ENCODE results near the gene ISYNA1. TPM values are rescaled to one million over a fixed set of nuclear protein-coding genes. Genes with fewer than 3 reads are reported as not detected.

Gene ISYNA1
- total RNA-seq, 1 donor from 2014 or later: 153 TPM

DNA sequence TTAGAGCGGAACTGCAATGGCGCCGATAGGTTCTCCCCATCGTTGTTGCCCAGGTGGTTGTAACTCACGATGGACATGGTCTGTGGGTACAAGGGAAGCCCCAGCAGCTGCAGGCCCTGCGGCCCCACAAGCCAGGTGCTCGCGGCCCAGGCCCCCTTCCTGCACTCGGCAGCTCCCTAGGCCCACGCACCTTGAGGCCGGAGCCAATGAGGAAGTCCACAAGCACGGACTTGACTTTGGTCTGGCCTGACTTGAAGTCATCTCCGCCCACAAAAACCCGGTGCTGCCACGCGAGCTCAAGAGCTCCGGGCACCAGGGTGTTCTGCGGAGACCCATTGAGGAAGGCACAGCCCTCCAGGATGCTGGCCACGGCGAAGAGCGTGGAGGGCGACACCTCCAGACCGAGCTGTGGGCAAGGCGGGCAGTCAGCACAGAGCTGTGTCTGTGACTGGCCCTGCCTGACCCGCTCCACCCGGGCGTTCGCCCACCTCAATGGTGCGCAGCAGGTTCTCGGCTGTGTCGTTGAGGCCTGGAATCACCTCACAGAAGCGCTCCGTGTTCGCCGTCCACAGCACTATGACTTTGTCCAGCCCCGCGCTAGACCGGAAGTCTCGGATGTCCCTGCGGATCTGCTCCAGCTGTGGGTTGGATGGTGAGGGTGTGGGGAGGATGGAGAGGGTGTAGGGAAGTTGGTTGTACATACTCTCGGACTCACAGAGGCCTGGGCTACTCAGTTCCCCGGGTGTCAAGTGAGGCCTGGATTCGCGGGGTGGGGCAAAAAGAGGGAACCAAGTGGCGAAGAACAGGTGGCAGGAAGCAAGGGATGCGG is 1.9 kb downstream of the ISYNA1 start:
- Histone ChIP-seq H3K36me3 (ENCODE audit: insufficient read depth, low read length) (no peaks in the 10 kb centered on the region), H3K27ac (ENCODE audit: low read depth, low read length) (no peak overlapping the region), H3K4me1 (ENCODE audit: insufficient read depth, low read length) (peaks cover 37% of the 10 kb centered on the region), H3K4me3 (ENCODE audit: insufficient read depth, low read depth, low read length) (peak overlapping the region; percentile 28), H3K4me2 (ENCODE audit: low read length) (peak overlapping the region; percentile 84), H3K9me3 (ENCODE audit: insufficient read depth, low read depth, low read length) (no peaks in the 10 kb centered on the region), H3K9ac (ENCODE audit: low read length) (no peak overlapping the region), H4K20me1 (ENCODE audit: insufficient read depth, low read length) (peaks cover 33% of the 10 kb centered on the region), H3K79me2 (ENCODE audit: insufficient read depth, low read length) (peaks cover 11% of the 10 kb centered on the region), H2AFZ (ENCODE audit: low read depth, low read length) (no peak overlapping the region), H3K27me3 (ENCODE audit: insufficient read depth, low read length) (no peaks in the 10 kb centered on the region)
- Mint-ChIP-seq H3K4me3 (ENCODE audit: unreplicated experiment) (peak overlapping the region; percentile 79), H3K36me3 (ENCODE audit: low read depth, unreplicated experiment) (peaks cover 3% of the 10 kb centered on the region), H3K27ac (ENCODE audit: unreplicated experiment) (peak overlapping the region; percentile 77), H3K27me3 (ENCODE audit: low read depth, unreplicated experiment) (no peaks in the 10 kb centered on the region), H3K9me3 (ENCODE audit: unreplicated experiment) (no peaks in the 10 kb centered on the region), H3K4me1 (ENCODE audit: low read depth, unreplicated experiment) (peaks cover 19% of the 10 kb centered on the region)
- DNase-seq (ENCODE audit: low read depth): no peak
- no peak for TF ChIP-seq EZH2 (IDR thresholded peaks at IDR 0.05; ENCODE audit: insufficient read depth, low read length)
- TF ChIP-seq, protein P1, sequence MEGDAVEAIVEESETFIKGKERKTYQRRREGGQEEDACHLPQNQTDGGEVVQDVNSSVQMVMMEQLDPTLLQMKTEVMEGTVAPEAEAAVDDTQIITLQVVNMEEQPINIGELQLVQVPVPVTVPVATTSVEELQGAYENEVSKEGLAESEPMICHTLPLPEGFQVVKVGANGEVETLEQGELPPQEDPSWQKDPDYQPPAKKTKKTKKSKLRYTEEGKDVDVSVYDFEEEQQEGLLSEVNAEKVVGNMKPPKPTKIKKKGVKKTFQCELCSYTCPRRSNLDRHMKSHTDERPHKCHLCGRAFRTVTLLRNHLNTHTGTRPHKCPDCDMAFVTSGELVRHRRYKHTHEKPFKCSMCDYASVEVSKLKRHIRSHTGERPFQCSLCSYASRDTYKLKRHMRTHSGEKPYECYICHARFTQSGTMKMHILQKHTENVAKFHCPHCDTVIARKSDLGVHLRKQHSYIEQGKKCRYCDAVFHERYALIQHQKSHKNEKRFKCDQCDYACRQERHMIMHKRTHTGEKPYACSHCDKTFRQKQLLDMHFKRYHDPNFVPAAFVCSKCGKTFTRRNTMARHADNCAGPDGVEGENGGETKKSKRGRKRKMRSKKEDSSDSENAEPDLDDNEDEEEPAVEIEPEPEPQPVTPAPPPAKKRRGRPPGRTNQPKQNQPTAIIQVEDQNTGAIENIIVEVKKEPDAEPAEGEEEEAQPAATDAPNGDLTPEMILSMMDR (IDR thresholded peaks at IDR 0.05; ENCODE audit: insufficient read depth, low read depth, low read length): no peak
- FAIRE-seq: no peak

- Mint-ChIP-seq H3K4me1 (ENCODE audit: low read depth, unreplicated experiment) (peaks cover 20% of the 10 kb centered on the region), H3K36me3 (ENCODE audit: low read depth, unreplicated experiment) (peaks cover 3% of the 10 kb centered on the region), H3K4me3 (ENCODE audit: unreplicated experiment) (peak overlapping the region; percentile 69), H3K27ac (ENCODE audit: unreplicated experiment) (no peak overlapping the region), H3K9me3 (ENCODE audit: unreplicated experiment) (no peaks in the 10 kb centered on the region), H3K27me3 (ENCODE audit: low read depth, unreplicated experiment) (no peaks in the 10 kb centered on the region)
- peaks cover 25% of the 10 kb centered on the region for H4K20me1 ChIP-seq (ENCODE audit: insufficient read depth, low read length)
- H3K9ac ChIP-seq (ENCODE audit: low read length): no peak overlapping the region
- H3K9me3 ChIP-seq (ENCODE audit: insufficient read depth, low read depth, low read length): no peaks in the 10 kb centered on the region
- DNase-seq (ENCODE audit: low read depth): no peak
- H3K79me2 ChIP-seq (ENCODE audit: insufficient read depth, low read length): peaks cover 12% of the 10 kb centered on the region
- no peaks in the 10 kb centered on the region for H3K27me3 ChIP-seq (ENCODE audit: insufficient read depth, low read length)
- no peak overlapping the region for H3K27ac ChIP-seq (ENCODE audit: low read depth, low read length)
- TF ChIP-seq, protein P1 (IDR thresholded peaks at IDR 0.05; ENCODE audit: insufficient read depth, low read depth, low read length): no peak
- TF ChIP-seq EZH2 (IDR thresholded peaks at IDR 0.05; ENCODE audit: insufficient read depth, low read length): no peak
- H3K4me3 ChIP-seq (ENCODE audit: insufficient read depth, low read depth, low read length): no peak overlapping the region
- peaks cover 37% of the 10 kb centered on the region for H3K4me1 ChIP-seq (ENCODE audit: insufficient read depth, low read length)
- H3K4me2 ChIP-seq (ENCODE audit: low read length): no peak overlapping the region
- no peaks in the 10 kb centered on the region for H3K36me3 ChIP-seq (ENCODE audit: insufficient read depth, low read length)
- FAIRE-seq: no peak
- H2AFZ ChIP-seq (ENCODE audit: low read depth, low read length): no peak overlapping the region
Measured at GRCh38 chr19:18435178-18435841, 2.6 kb downstream of the ISYNA1 start.

All from astrocyte (in vitro differentiated cells and primary cell).